Measurements from ENCODE around the gene PIP5K1C.

GRCh38 chr19:3701200-3701599, 932 bp upstream of the PIP5K1C start:
- TF ChIP-seq CTCF (IDR thresholded peaks at IDR 0.05): no peak
- TF ChIP-seq POLR2A (IDR thresholded peaks at IDR 0.05): no peak

Measured in body of pancreas (tissue), 4 donors.